Epithelial cell of proximal tubule (primary cell): ENCODE results near the gene SLC6A6. TPM values are rescaled to one million over a fixed set of nuclear protein-coding genes. Genes with fewer than 3 reads are reported as not detected.

Experiments used
- DNase-seq: peaks from one replicate; pipeline ENCODE4 v3.0.0-alpha.2; 2011; ENCODE audit warnings: low read depth
- H3K4me3 ChIP-seq: 2 replicates; pipeline ENCODE4 v1.5.1; 2011; ENCODE audit warnings: low read depth, mild to moderate bottlenecking, low read length
- total RNA-seq: library from RNA; depleted of rRNA; stranded (reverse); fragments of >200 nt; gene quantifications from 2 replicates; pipeline ENCODE4 v1.2.3, GENCODE V29; 2015
- TF ChIP-seq, protein P1 (sequence below): conservative IDR thresholded peaks from 2 replicates; pipeline ENCODE4 v1.5.1; 2012; ENCODE audit warnings: low read depth, mild to moderate bottlenecking, low read length

Gene SLC6A6
- total RNA-seq, 1 donor from 2014 or later, result 27.9 TPM

DNA sequence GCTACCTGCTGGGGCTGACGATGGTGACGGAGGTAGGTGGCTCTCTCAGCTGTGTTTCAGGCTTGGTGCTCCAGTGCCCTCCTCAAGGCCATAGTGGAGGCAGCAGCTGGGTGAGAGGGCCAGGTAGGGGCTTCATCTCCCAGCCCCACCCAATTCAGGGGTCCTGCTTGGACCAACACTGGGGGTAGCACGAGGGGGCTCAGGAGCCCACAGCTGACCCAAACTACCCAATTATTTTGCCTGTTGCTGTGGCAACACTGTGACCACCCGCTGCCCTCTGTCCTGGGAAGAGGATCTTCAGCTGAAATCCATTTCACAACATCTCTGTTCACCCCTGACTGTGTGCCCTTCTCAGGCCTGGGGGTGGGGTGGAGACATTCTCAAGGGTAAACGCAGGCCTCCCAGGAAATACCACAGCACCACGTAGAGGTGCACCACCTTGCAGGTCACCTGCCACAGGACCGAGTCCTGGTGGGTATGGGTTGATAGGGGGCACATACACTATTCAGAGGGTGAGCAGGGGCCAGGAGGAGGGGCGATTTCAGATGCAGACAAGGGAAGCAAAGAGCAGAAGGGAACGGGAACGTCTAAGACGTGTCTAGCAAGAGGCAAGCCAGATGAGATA, 75.0 kb downstream of the SLC6A6 start:
- TF ChIP-seq, protein P1, sequence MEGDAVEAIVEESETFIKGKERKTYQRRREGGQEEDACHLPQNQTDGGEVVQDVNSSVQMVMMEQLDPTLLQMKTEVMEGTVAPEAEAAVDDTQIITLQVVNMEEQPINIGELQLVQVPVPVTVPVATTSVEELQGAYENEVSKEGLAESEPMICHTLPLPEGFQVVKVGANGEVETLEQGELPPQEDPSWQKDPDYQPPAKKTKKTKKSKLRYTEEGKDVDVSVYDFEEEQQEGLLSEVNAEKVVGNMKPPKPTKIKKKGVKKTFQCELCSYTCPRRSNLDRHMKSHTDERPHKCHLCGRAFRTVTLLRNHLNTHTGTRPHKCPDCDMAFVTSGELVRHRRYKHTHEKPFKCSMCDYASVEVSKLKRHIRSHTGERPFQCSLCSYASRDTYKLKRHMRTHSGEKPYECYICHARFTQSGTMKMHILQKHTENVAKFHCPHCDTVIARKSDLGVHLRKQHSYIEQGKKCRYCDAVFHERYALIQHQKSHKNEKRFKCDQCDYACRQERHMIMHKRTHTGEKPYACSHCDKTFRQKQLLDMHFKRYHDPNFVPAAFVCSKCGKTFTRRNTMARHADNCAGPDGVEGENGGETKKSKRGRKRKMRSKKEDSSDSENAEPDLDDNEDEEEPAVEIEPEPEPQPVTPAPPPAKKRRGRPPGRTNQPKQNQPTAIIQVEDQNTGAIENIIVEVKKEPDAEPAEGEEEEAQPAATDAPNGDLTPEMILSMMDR, result no peak
- DNase-seq, result no peak
- H3K4me3 ChIP-seq, result no peak overlapping the region

DNA sequence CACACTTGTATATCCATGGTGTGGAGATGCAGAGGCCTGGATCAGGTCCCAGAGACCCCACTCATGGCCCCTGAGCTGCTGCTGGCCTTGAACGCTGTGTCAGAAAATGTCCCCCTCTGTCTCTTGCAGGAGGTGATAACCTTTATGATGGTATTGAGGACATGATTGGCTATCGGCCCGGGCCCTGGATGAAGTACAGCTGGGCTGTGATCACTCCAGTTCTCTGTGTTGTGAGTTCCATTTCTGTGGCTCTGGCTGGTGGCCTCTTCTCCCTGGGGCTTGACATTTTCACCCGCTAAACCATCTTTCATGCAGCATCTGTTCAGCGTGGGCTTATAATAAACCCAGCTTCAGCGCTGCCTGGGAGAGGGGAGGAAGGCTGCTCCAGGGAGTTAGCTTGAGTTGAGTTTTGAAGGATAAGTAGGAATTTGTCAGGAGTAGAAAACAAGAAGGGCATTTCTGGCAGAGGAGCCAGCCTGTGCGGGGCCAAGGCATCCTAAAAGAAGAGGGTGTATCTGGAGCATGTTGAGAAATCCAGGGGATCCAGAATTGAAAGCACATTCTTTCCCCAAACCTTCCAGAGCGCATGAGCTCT, 76.6 kb downstream of the SLC6A6 start:
- H3K4me3 ChIP-seq, result no peak overlapping the region
- TF ChIP-seq, protein P1, result no peak
- no peak for DNase-seq

DNA sequence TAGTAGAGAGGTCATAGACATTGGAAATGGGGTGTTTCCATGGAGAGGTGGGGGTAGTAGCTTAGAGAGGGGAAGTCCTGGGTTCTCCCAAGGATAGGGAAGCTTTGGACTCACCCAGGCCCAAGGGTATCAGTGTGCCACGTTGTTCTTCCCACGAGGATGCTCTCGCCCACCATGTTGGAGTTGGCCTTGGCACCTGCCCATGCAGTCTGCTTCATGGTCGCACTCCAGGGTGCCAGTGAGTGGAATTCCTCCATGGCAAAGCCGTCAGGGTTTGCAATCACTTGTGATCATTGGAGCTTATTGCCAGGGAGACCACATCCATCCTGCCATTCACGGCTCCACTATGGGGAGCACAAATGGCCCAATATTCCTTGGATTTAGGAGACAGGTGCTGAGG, 77.2 kb downstream of the SLC6A6 start:
- H3K4me3 ChIP-seq, result no peak overlapping the region
- TF ChIP-seq, protein P1, result no peak
- no peak for DNase-seq

DNA sequence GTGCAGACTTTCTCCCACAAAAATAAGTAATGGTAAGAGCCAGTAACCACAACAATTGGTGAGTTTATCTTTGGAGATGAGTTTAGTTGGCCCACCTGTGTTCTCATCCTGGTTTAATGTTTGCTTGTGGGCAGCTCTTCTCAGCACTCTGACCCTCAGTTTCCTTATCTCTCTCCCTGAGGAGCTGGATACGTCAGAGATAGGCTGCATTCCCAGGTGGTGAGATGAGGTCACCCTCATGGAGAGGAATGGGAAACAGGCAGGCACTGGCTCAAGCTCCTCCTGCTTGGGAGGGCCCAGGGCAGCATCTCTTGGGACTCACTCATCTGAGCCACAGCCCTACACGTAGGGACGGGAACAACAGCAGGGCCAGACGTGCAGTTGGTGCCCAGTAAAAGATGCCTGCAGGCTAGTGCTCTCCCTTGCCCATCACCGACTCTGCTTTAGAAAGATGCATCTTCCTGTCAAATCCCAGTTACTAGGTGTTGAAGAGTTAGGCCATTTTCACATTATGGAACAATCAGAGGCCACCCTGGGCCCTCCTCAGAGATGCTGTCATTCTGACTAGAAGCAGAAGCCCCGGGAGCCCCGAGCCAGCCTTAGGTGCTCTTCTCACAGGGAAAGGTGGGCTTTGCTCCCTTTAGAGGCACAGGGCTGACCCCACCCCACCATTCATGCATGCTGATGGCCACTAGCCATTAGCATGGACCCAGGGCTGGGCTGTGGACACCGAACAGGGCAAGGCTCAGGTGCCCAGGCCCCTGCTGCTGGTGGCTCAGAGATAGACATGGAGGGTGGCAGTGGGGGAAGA, 78.0 kb downstream of the SLC6A6 start:
- no peak for DNase-seq
- TF ChIP-seq, protein P1, result no peak
- H3K4me3 ChIP-seq, result no peak overlapping the region

DNA sequence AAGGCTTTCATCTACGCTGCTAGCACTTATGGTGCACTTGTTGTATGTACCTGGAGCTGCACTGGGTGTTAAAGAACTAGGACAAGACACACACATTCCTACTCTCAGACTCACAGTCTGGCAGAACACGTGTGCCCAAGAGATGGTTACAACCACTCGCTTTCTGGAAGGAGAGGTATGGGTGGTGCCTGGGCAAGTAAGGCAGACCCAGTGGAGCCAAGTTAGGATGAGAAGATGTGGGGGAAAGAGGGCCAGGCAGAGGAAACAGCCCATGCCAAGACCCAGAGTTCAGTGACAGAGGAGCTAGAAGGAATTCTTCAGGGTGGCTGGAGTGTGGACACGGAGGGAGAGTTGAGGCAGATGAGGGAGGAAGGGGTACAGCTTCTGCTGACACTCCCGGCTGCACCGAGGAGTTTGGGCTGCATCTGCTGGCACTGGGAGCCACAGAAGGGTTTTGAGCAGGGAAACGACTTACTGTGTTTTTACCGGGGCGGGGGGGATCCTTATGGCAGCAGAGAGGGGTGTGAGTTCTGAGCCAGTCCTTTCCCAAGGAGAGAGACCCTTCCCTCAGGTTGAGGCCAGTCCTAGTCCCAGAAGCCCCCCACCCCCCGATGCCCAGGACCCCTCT, 78.7 kb downstream of the SLC6A6 start:
- no peak for DNase-seq
- TF ChIP-seq, protein P1, result no peak
- H3K4me3 ChIP-seq, result no peak overlapping the region

- no peak for DNase-seq
- TF ChIP-seq, protein P1, result no peak
Measured at GRCh38 chr3:14481646-14482036, 79.2 kb downstream of the SLC6A6 start.

More at GRCh38 chr3:14481646-14482036, 79.2 kb downstream of the SLC6A6 start:
- no peak overlapping the region for H3K4me3 ChIP-seq
